GM12878 (cell line): Measurements from ENCODE around the gene DTL. TPM values are rescaled to one million over a fixed set of nuclear protein-coding genes. Genes with fewer than 3 reads are reported as not detected.

Experiments used
- BMI1 ChIP-seq: fragments of 450-650 bp; IDR thresholded peaks from 2 replicates; pipeline ENCODE4 v1.6.1; 2016; ENCODE audit warnings: mild to moderate bottlenecking, moderate library complexity, borderline replicate concordance
- CBFB ChIP-seq: IDR thresholded peaks from 2 replicates; pipeline ENCODE4 v1.6.1; 2016; ENCODE audit warnings: antibody characterized with exemption, low read depth
- CBX3 ChIP-seq: fragments of 200-600 bp; sonication (generic); IDR thresholded peaks from 2 replicates; pipeline ENCODE4 v1.6.1; 2016; ENCODE audit warnings: low read depth, borderline replicate concordance
- DPF2 ChIP-seq: fragments of 450-650 bp; IDR thresholded peaks from 2 replicates; pipeline ENCODE4 v1.6.1; 2017; ENCODE audit warnings: mild to moderate bottlenecking
- EP300 ChIP-seq, 2 experiments: fragments of 150-350 bp in 1 of 2; IDR thresholded peaks; 2 replicates each; pipeline ENCODE4 v1.6.1; 2011 to 2012; ENCODE audit warnings: low read depth in 2 of 2, low read length in 2 of 2, borderline replicate concordance in 1 of 2, improper control_type of control experiment in 1 of 2, inconsistent platforms in 1 of 2; ENCODE audit not compliant: control insufficient read depth in 1 of 2
- ESRRA ChIP-seq: IDR thresholded peaks from 2 replicates; pipeline ENCODE4 v1.6.1; 2012; ENCODE audit warnings: mild to moderate bottlenecking, low read length, improper control_type of control experiment
- HDAC2 ChIP-seq: fragments of 200-600 bp; sonication (generic); IDR thresholded peaks from 2 replicates; pipeline ENCODE4 v1.6.1; 2017
- KLF5 ChIP-seq: fragments of 450-650 bp; IDR thresholded peaks from 2 replicates; pipeline ENCODE4 v1.6.1; 2014; ENCODE audit warnings: mild to moderate bottlenecking; ENCODE audit not compliant: partially characterized antibody
- MEF2B ChIP-seq: fragments of 450-650 bp; IDR thresholded peaks from 2 replicates; pipeline ENCODE4 v1.6.1; 2018; ENCODE audit warnings: mild to moderate bottlenecking, moderate library complexity; ENCODE audit not compliant: partially characterized antibody, poor library complexity, severe bottlenecking
- NR2C1 ChIP-seq: fragments of 450-650 bp; IDR thresholded peaks from 2 replicates; pipeline ENCODE4 v1.6.1; 2017; ENCODE audit warnings: antibody characterized with exemption, mild to moderate bottlenecking, moderate library complexity
- NRF1 ChIP-seq: conservative IDR thresholded peaks from 2 replicates; pipeline ENCODE4 v1.6.1; 2011; ENCODE audit warnings: mild to moderate bottlenecking, low read depth, low read length, improper control_type of control experiment
- POLR2AphosphoS2 ChIP-seq: IDR thresholded peaks from 2 replicates; pipeline ENCODE4 v1.6.1; 2011; ENCODE audit warnings: low read depth, mild to moderate bottlenecking, low read length, improper control_type of control experiment, moderate library complexity
- RELA ChIP-seq: fragments of 450-650 bp; IDR thresholded peaks from 2 replicates; pipeline ENCODE4 v1.8.0; 2014; ENCODE audit warnings: borderline replicate concordance; ENCODE audit not compliant: partially characterized antibody
- SP1 ChIP-seq: IDR thresholded peaks from one replicate; pipeline ENCODE4 v1.6.1; 2011; ENCODE audit warnings: low read depth, low read length
- SPI1 ChIP-seq: IDR thresholded peaks from 2 replicates; pipeline ENCODE4 v1.6.1; 2011; ENCODE audit warnings: low read depth, mild to moderate bottlenecking, low read length, moderate library complexity, borderline replicate concordance; ENCODE audit not compliant: insufficient read depth
- SREBF2 ChIP-seq: IDR thresholded peaks from 2 replicates; pipeline ENCODE4 v1.6.1; 2012; ENCODE audit warnings: mild to moderate bottlenecking, low read length
- TARDBP ChIP-seq: IDR thresholded peaks from 2 replicates; pipeline ENCODE4 v1.6.1; 2016; ENCODE audit warnings: borderline replicate concordance
- TBL1XR1 ChIP-seq: IDR thresholded peaks from 2 replicates; pipeline ENCODE4 v1.6.1; 2012; ENCODE audit warnings: low read depth, low read length, improper control_type of control experiment
- ZNF217 ChIP-seq: fragments of 450-650 bp; IDR thresholded peaks from 2 replicates; pipeline ENCODE4 v1.6.1; 2017; ENCODE audit warnings: antibody characterized with exemption, mild to moderate bottlenecking
- ZSCAN29 ChIP-seq: fragments of 450-650 bp; IDR thresholded peaks from 2 replicates; pipeline ENCODE4 v1.6.1; 2017; ENCODE audit warnings: mild to moderate bottlenecking, moderate library complexity
- polyA plus RNA-seq, 11 experiments: library from polyadenylated mRNA; depleted of rRNA in 4 of 11; unstranded in 6 of 11; stranded (reverse) in 5 of 11; fragments of >200 nt; fragmentation: Nextera tagmentation in 4 of 11; fragmentation: Illumina TruSeq in 1 of 11; extraction: Ambion mirVana in 4 of 11; extraction: Trizol in 1 of 11; gene quantifications; 1 replicate in 1 of 11; 2 replicates in 10 of 11; pipeline versions ENCODE4 v1.2.1 to v1.2.3, GENCODE V29; 2011 to 2016; ENCODE audit warnings: inconsistent platforms in 2 of 11, missing spikeins in 2 of 11, low read depth in 1 of 11
- total RNA-seq, 4 experiments: library from RNA; depleted of rRNA in 3 of 4; stranded (reverse); fragments of >200 nt in 3 of 4; fragmentation: Illumina TruSeq in 1 of 4; extraction: Trizol in 1 of 4; gene quantifications; 2 replicates each; pipeline versions ENCODE4 v1.2.1 to v1.2.3, GENCODE V29; 2013 to 2021
- TF ChIP-seq, protein P1 (sequence below): IDR thresholded peaks from 2 replicates; pipeline ENCODE4 v1.6.1; 2011; ENCODE audit warnings: low read depth, low read length, improper control_type of control experiment, borderline replicate concordance
- TF ChIP-seq, protein P2 (sequence below): IDR thresholded peaks from 2 replicates; pipeline ENCODE4 v1.6.1; 2011; ENCODE audit warnings: mild to moderate bottlenecking, low read depth, low read length, moderate library complexity; ENCODE audit not compliant: insufficient replicate concordance
- TF ChIP-seq, protein P3 (sequence below): fragments of 150-350 bp; IDR thresholded peaks from 2 replicates; pipeline ENCODE4 v1.6.1; 2014; ENCODE audit warnings: mild to moderate bottlenecking, low read depth, low read length
- TF ChIP-seq, protein P4 (sequence below): fragments of 450-650 bp; IDR thresholded peaks from 2 replicates; pipeline ENCODE4 v1.6.1; 2016; ENCODE audit warnings: mild to moderate bottlenecking
- TF ChIP-seq, protein P5 (sequence below): fragments of 450-650 bp; IDR thresholded peaks from 2 replicates; pipeline ENCODE4 v1.6.1; 2017; ENCODE audit warnings: mild to moderate bottlenecking

Gene DTL
- total and polyA plus RNA-seq, 10 of the 15 experiments (the other 5 are each of a cell fraction or from before 2014, with no cell fraction given), result 24.1 to 73.4 (median 52.2) TPM

DNA sequence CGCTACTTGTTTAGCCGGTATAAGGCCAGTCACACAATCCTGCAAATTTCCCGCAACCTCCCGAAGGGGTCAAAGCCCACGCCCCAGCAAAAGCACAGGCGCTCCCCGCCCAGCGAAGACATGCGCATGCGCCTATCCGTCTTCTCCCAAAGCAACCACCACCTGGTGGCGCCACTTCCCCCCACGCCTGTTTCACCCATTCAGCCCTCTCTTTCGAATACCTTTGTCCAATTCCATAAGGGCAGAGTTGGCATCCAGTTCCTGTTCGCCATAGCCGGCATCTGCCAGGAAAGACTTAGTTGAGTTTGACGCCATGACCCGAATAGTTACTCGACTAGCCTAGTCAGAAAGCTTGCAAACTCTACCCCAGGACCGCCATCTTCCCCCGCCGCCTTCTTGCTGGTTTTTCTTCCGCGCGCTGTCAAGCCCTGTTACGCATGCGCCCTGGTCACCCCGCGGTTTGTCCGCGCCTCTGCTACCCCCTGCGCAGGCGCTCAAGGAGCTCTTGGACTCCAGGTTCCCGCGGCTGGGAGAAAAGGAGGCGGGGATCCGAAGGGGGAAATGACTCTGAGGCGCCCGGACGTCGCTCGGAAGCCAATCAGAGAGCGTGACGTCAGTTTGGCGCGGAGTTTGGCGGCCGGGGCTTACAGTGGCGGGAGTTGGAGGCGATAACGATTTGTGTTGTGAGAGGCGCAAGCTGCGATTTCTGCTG lies at the start of gene DTL, which contains the start of gene INTS7 (continued):
- peak; percentile 41; the same call in 1 of the 2 replicates for TF ChIP-seq CBFB
- no peak for TF ChIP-seq ZSCAN29
- peak; percentile 66 for TF ChIP-seq MEF2B
- TF ChIP-seq NRF1, result peak; percentile 98
- TF ChIP-seq ZNF217, result no peak
- no peak; the same call in 1 of the 2 replicates for TF ChIP-seq TARDBP
- no peak for TF ChIP-seq EP300 (IDR thresholded peaks at IDR 0.05; ENCODE audit: borderline replicate concordance in 1 of 2, control insufficient read depth in 1 of 2, low read depth in 2 of 2, low read length in 2 of 2)
- peak; percentile 81 for TF ChIP-seq SP1
- peak; percentile 83 for TF ChIP-seq RELA
- TF ChIP-seq, protein P1, sequence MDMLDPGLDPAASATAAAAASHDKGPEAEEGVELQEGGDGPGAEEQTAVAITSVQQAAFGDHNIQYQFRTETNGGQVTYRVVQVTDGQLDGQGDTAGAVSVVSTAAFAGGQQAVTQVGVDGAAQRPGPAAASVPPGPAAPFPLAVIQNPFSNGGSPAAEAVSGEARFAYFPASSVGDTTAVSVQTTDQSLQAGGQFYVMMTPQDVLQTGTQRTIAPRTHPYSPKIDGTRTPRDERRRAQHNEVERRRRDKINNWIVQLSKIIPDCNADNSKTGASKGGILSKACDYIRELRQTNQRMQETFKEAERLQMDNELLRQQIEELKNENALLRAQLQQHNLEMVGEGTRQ, result no peak
- TF ChIP-seq CBX3, result no peak
- peak; percentile 86 for TF ChIP-seq POLR2AphosphoS2
- no peak for TF ChIP-seq TBL1XR1
- no peak for TF ChIP-seq SREBF2
- peak; percentile 55; the same call in 1 of the 2 replicates for TF ChIP-seq SPI1
- TF ChIP-seq KLF5, result peak; percentile 64
- TF ChIP-seq, protein P2, sequence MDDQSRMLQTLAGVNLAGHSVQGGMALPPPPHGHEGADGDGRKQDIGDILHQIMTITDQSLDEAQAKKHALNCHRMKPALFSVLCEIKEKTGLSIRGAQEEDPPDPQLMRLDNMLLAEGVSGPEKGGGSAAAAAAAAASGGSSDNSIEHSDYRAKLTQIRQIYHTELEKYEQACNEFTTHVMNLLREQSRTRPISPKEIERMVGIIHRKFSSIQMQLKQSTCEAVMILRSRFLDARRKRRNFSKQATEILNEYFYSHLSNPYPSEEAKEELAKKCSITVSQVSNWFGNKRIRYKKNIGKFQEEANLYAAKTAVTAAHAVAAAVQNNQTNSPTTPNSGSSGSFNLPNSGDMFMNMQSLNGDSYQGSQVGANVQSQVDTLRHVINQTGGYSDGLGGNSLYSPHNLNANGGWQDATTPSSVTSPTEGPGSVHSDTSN, result no peak
- TF ChIP-seq, protein P3, sequence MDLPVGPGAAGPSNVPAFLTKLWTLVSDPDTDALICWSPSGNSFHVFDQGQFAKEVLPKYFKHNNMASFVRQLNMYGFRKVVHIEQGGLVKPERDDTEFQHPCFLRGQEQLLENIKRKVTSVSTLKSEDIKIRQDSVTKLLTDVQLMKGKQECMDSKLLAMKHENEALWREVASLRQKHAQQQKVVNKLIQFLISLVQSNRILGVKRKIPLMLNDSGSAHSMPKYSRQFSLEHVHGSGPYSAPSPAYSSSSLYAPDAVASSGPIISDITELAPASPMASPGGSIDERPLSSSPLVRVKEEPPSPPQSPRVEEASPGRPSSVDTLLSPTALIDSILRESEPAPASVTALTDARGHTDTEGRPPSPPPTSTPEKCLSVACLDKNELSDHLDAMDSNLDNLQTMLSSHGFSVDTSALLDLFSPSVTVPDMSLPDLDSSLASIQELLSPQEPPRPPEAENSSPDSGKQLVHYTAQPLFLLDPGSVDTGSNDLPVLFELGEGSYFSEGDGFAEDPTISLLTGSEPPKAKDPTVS, result peak; percentile 43; the same call in 1 of the 2 replicates
- TF ChIP-seq HDAC2, result no peak
- TF ChIP-seq, protein P4, sequence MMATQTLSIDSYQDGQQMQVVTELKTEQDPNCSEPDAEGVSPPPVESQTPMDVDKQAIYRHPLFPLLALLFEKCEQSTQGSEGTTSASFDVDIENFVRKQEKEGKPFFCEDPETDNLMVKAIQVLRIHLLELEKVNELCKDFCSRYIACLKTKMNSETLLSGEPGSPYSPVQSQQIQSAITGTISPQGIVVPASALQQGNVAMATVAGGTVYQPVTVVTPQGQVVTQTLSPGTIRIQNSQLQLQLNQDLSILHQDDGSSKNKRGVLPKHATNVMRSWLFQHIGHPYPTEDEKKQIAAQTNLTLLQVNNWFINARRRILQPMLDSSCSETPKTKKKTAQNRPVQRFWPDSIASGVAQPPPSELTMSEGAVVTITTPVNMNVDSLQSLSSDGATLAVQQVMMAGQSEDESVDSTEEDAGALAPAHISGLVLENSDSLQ, result peak; percentile 61; the same call in 1 of the 2 replicates
- TF ChIP-seq ESRRA, result peak; percentile 88
- no peak for TF ChIP-seq BMI1
- TF ChIP-seq DPF2, result peak; percentile 58; the same call in 1 of the 2 replicates
- TF ChIP-seq, protein P5, sequence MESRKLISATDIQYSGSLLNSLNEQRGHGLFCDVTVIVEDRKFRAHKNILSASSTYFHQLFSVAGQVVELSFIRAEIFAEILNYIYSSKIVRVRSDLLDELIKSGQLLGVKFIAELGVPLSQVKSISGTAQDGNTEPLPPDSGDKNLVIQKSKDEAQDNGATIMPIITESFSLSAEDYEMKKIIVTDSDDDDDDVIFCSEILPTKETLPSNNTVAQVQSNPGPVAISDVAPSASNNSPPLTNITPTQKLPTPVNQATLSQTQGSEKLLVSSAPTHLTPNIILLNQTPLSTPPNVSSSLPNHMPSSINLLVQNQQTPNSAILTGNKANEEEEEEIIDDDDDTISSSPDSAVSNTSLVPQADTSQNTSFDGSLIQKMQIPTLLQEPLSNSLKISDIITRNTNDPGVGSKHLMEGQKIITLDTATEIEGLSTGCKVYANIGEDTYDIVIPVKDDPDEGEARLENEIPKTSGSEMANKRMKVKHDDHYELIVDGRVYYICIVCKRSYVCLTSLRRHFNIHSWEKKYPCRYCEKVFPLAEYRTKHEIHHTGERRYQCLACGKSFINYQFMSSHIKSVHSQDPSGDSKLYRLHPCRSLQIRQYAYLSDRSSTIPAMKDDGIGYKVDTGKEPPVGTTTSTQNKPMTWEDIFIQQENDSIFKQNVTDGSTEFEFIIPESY, result 0 out of 2 replicates have a peak, but pooled peaks have one; percentile 12
- TF ChIP-seq NR2C1, result peak; percentile 72
